COR-L47 (cell line): ENCODE results near the gene GXYLT1.
"Not testable (repeated sequence)": the region's sequence is repeated elsewhere in the genome, so short reads cannot be mapped to it uniquely, and the experiment has no call there.

Source experiments
- DNase-seq: peaks from one replicate; lab custom pipeline; 2025; lab: John Stamatoyannopoulos, UW

Gene GXYLT1

DNA sequence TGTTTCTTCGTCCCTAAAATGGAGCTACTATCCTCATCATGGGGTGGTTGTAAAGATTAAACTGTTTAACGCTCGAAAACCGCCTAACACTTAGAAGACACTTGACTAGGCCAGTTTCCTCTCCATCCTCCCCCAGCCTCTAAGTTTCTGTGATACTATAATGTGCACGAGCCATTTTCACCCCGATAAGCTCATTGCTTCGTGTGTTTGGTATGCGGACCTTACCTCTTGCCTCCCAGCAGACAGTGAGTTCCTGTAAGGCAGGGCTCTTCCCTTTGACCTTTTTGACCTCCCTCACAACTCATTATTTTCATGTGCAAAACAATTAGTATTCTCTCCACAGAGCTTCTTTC is 499 bp upstream of the GXYLT1 start:
- no peak for DNase-seq

DNA sequence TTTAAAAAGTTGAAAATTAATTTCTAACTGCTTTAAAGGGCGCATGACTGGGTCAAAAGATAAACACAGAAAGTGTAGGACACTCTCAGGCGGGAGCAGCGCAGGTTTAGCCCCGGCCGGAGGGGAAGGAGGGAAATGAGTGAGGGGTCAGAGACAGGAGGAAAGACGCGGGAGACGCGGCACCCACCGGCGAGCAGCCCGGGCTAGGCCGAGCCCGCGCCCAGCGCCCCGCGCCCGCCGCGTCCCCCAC is 591 bp downstream of the GXYLT1 start:
- no peak for DNase-seq

DNA sequence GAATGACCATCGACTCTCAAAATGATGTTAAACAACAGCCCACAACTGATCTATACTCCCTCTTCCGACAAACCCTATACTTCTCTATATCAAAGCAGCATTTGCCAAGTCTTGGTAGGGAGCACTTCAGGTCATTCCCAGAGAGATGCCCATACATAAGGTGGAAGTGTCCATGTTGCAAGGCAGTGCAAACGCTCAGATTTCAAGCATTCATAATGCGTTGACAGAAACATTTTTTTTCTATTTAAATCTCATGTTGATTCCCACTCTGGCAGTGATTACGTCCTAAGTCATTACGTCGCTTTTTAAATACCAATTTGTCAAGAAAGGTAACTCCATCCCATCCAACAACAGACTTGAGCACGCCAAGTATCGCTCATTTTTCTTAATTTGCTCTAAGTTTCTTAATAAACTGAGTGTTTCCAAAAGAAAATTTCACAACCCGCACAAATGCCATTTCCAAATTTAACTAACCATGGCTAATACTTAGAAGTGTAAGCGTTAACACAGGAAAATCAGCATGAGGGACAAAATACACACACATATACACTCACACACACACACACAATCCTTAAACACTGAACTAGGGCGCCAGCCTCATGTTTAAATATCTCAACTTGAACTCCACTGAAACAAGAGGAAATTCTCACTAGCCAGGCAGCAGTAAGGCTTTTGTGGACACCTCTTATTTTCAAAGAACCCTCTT is 1.1 kb downstream of the GXYLT1 start:
- no peak for DNase-seq

DNA sequence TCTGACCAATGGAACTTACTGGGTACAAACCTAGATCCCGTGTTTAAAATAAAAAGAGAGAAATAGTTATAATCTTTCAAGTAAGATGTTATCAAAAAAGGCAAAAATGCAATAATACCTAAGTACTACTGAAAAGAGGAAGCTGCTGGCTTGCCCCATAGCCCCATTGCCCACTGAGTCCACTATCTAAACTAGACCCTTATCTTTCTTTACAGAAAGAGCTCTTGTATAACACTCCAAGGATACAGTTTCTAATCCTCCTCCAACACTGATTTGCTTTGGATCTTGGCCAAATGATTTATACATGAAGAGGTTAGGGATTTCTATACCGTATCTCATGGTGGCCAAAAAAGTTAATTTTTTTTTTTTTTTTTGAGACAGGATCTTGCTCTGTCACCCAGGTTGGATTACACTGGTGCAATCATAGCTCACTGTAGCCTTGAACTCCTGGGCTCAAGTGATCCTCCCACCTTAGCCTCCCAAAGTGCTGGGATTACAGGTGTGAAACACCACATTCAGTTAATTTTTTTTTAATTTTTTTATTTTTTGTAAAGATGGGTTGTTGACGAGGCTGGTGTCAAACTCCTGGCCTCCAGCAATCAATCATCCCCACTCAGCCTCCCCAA is 2.6 kb downstream of the GXYLT1 start:
- DNase-seq, result no peak

DNA sequence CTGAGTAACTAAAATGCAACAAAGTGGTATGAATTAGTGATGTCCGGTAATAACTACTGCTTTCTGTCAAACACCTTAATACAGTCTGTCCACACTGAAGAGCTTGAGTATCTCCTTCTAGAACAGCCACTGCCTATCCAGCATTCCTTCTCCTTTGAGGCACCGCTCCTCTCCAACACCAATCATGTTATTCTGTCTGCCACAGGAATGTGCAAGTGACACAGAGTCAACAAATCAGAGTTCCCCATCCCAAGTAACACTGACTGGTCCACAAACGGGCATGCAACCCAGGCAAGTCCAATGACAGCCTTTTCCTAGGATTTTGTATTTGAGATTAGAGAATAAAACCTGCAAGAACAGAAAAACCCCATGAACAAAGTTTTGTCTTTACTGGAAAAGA is 3.8 kb downstream of the GXYLT1 start:
- no peak for DNase-seq

DNA sequence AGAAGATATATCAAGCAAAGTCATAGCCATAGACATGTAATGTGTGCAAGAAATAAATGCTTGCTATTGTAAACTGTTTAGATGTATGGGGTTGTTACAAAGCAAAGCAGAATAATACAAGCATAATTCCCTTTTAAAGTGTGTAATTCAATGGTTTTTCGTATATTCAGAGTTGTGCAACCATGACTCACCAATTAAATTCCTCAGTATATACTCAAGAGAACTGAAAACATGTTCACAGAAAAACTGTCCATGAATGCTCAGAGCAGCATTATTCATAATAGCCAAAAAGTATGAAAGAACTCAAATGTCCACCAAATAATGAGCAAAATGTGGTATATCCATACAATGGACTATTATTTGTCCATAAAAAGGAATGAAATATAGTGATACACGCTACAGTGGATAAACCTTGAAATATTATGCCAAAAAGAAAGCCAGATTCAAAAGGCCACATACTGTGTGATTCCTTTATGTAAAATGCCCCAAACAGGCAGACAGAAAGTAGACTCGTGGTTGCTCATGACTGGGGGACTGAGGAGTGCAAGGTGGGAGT is 9.3 kb downstream of the GXYLT1 start:
- DNase-seq, result no peak

DNA sequence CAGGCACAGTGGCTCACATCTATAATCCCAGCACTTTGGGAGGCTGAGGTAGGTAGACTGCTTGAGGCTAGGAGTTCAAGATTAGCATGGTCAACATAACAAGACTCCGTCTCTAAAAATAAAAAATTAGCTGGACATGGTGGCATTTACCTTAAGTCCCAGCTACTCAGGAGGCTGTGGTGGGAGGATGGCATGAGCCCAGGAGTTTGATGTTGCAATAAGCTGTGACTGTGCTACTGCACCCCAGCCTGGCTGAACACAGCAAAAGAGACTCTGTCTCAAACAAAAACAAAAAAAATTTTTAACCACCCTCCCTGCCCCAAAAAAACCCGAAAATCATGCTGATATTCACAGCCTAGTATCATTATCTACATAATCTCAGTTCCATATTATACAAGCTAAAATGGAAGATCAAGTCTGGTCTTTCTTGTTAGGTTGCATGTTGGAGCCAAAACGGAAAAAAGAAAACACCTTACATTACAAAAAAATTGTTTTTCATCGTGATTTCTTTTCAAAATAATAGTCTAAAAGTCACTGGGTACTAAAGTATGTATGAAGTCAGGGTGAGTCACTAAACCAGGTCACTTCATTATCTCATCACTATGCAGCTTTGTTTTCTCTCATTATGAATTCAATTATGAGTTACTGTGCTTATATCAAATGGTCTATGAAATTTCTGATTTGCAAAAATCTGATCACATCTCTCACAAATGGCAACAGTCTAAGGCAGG is 13.8 kb downstream of the GXYLT1 start:
- DNase-seq, result no peak

DNA sequence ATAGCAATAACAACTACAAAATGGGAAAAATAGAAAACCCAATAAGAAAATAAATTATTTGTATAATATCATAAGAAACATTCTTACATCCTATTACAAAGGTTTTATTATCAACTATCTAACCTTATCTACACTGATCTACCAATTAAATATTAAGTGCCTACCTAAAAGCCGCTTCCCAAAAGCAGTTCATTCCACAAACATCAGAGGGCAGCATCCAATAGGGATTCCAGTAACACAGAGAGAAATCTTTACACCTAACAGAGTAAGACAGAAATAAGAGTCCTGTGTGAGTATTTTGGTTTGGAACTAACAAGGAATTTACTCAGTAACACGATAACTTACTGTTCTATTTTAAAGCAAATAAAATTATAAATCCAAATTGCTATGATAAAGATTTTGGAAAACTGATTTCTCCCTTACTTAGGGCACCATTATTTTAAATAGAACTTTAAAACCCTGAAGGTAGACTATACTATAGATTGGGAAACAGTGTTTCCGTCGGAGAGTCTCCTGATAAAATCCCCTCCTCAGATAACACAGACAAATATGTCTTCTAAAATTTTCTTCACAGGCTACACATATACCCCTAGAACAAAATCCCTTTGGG is 15.0 kb downstream of the GXYLT1 start:
- DNase-seq, result peak; percentile 24

DNA sequence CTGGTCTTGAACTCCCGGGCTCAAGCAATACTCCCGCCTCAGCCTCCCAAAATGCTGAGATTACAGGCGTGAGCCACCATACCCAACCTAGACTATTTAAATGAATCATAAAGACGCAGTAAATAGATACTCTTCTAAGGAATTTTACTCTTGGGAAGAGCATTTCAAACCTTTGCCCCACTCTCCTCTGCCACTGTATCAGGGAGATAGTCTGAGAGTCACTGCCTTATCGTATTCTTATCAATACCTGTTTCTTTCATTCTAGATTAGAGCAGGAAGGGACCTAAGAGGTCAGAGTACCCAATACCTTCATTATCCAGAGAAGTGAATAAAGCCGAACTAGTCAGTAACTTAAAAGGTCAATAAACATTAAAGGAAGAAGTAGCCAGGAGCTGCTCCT is 15.8 kb downstream of the GXYLT1 start:
- DNase-seq, result no peak

DNA sequence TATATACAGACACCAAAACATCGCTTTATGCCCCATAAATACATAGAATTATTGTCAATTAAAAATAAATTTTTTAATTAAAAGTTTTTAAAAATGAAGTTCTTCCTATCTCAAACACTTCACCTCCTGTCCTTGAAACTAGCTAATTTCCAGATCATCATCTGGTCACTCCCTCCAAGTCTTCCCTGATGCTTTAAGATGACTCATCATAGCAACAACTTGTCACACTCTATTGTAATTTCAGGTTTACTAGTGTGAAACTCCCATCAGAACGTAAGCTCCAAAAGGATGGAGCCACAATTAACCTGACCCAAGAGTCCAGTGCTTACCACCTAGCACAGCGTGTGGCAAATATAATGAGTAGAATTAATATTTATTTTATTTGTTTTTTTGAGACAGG is 16.3 kb downstream of the GXYLT1 start:
- no peak for DNase-seq

DNA sequence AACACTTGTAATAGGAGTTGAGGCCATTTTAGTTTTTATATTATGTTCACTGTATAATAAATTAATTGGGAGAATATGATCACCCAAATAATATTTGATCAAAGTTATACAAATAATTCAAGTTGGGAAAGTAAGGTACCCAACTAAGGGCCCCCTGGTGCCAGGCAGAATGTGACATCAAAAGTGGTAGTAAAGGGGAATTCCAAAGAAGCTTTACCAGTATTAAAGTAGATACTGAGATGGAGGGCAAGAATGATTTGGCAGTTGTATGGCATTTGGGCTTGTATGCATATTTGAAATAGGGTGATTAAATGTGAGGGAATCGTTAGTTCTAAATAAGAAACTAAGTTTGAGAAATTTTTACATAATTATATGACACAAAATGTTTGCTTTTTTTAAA is 17.7 kb downstream of the GXYLT1 start:
- DNase-seq, result no peak

DNA sequence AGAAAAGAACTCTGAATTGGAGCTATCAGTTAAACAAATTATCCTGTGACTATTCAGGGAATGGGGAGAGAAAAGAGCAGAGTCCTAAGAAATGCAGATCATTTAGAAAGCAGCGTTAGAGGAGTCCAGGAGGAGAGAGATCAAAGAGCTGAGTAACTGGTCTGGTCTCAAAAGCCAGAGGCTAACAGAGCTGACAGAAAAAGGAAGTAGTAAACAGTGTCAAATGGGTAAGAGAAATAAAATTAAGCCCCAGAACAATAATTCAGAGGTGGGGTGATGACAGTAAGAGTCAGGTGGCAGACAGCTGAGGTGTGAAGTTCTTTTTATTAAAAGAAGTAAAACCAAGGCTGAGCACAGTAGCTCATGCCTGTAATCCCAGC is 19.3 kb downstream of the GXYLT1 start:
- no peak for DNase-seq

DNA sequence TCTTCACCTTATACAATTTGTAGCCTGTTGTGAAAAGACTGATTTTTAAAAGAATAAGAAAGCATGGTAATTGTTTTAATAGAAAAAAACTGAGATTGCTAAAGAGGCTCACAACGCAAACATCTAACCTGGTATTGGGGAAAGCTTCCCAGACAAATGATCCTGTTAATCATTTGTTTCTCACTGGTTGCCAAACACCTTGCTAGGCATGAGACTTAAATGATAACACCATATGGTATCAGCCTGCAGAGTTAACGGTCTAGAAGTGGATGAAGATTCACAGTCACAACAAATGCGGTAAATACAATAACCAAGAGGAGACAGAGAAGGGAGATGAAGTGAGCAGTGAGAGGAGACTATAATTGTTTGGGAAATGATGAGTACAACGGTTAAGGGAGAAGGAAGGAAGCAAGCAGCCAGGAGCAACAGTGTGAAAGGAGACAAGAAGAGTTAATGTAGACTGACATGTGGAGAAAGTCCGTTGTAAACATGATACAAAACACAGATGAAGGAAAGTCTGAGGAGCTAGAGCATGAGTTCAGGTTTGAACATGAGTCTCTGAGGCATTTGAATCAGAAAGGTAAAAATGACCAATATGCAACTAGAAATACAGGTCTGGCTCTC is 19.8 kb downstream of the GXYLT1 start:
- no peak for DNase-seq

DNA sequence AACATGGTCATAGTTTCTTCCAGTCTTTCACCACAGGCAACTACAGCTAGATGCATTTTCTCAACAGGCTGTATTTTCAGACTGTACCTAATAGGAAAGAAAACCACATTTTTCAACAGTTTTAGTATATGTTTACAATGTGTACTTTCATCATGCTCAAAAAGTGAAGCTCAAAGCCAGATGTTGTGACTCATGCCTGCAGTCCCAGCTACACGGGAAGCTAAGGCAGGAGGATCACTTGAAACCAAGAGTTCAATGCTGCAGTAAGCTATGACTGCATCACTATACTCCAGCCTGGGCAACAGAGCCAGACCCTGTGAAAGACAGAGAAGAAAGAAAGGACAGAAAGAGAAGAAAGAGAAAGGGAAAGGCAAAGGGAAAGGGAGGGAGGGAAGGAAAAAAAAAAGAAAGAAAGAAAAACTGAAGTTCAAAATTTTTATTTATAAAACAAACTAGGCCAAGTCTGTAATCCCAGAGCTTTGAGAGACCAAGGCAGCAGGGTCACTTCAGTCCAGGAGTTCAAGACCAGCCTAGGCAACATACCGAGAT is 25.5 kb downstream of the GXYLT1 start:
- DNase-seq, result no peak

DNA sequence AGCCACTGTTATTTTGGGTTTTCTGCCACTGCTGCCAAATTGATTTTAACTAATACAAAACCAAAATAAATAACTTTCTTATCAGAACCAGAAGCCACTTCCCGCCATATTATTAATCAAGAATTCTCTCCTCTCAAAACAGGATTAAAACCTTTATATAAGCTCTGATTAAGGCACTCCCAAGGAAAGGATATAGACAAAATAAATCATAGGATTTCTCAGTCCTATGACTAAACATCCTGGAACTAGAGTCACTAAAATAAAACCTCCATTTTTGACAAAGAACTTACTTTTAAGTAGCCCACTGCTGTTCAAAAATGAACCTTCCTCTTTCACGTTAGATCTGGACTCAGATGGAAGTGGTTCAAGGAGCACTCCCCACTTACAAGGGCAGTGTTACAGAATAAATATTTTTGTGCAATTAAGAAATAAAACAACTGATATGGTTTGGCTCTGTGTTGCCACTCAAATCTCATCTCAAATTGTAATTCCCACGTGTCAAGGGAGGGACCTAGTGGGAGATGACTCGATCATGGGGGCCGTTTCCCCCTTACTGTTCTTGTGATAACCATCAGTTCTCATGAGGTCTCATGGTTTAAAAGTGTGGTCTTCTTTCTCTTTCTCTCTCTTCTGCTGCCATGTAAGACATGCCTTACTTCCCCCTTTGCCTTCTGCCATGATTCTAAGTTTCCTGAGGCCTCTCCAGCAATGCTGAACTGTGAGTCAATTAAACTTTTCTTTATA is 26.4 kb downstream of the GXYLT1 start:
- no peak for DNase-seq

DNA sequence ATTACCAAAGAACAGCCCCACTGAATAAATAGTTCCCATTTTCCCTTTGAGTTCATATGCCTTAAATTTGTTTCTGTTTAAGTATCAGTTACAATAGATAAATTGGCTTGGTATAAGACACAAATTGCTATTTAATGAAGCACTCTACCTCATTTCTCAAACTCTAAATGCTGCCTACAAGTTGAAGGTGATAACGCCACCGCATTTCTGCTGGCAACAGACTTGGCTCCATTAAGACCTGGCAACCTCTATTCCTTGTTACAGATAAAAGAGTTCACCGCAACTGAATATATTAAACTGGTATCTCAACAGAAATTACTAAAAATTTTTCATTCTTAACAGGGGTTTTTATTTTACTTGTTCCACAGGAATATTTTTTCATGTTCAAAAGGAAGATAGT is 35.6 kb downstream of the GXYLT1 start:
- DNase-seq, result no peak

DNA sequence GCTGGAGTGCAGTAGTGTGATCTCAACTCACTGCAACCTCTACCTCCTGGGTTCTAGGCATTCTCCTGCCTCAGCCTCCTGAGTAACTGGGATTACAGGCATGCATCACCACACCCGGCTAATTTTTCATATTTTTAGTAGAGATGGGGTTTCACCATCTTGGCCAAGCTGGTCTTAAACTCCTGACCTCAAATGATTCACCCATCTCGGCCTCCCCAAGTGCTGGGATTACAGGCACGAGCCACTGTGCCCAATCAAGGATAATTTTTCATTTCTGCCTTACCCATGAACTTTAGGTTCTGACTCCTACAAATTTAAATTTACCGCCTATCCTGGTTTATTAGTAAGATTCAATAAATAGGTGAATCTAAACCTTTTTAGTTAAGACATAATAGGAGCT is 37.9 kb downstream of the GXYLT1 start:
- not testable (repeated sequence) for DNase-seq

DNA sequence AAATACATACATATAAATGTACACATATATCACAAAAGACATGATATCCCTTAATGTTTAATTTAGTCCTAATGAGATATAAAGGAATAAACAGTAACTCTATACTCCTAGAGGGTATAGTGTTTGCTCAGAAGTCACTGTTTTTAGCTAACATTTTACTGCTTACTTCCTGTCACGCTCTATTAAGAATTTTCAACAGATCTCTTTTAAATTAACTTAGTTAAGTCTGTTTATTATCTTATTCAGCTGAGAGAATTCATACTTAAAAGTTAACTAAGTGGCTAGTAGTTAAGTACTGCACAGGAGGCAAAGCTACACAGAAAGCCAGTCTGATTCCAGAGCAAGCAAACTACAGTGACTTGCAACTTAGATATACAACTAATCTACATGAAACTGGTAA is 39.9 kb downstream of the GXYLT1 start:
- no peak for DNase-seq

DNA sequence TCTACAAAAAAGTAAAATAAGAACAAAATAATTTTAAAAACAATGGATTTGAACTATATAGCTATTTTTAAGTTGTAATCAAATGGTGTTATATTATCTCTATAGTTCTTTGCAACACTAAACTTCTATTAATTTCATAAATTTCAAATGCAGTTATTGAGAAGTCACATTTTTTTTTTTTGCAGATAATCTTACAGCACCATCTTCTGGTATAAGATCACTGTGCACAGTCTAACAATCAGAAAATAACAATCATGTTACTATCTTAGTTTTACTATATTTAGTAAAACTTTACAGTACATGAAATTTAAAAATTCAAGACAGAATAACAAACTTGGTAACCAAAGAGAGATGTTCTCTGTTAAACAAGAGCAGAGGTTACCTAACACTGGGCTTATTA is 40.6 kb downstream of the GXYLT1 start:
- DNase-seq, result no peak

DNA sequence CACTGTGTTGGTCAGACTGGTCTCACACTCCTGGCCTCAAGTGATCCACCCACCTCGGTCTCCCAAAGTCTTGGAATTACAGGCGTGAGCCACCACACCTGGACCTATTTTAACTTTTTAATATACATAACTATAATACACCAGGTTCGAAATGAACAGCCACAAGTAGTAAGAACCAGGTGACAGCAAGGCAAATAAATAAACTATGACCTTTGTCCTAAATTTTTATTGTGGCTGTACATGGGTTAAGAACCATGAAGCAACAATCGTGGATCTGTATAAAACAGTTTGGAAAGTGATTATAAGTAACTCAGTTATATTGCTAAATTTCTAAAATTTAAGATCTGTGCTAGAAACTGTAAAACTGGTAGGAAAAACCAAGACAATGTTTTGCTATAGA is 41.5 kb downstream of the GXYLT1 start:
- no peak for DNase-seq

DNA sequence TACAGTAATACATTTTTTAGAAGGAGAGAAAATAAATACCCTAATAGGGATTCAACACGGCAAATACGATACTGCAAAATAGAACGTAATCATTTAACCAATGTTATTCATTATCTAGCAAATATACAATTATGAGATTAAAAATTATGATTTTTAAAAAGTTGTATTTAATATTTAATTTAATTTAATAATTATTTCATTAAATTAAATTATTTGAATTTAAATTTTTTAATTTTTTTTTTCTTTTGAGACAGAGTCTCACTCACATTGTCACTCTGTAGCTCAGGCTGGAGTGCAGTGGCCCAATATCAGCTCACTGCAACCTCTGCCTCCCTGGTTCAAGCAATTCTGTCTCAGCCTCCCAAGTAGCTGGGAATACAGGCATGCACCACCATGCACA is 42.0 kb downstream of the GXYLT1 start:
- no peak for DNase-seq

DNA sequence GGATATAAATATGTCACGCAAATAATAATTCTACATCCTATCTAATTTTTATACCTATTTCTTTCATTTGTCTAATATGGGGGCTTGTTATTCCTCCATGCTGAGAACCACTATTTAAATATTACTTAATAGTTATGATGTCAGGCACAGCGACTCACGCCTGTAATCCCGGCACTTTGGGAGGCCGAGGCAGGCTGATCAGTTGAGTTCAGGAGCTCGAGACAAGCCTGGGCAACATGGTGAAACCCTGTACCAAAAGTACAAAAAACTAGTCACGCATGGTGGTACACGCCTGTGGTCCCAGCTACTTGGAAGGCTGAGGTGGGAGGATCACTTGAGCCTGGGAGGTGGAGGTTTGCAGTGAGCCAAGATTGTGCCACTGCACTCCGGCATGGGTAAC is 45.2 kb downstream of the GXYLT1 start:
- no peak for DNase-seq
